NCI-H1694 treated with DMSO at 0.1 percent for 48 hours (cell line): ENCODE data around the gene ACADS.
"Not testable (repeated sequence)": the region's sequence is repeated elsewhere in the genome, so short reads cannot be mapped to it uniquely, and the experiment has no call there.

ENCODE experiments used
- DNase-seq: peaks from one replicate; lab custom pipeline; 2025; lab: John Stamatoyannopoulos, UW

The ACADS gene

DNA sequence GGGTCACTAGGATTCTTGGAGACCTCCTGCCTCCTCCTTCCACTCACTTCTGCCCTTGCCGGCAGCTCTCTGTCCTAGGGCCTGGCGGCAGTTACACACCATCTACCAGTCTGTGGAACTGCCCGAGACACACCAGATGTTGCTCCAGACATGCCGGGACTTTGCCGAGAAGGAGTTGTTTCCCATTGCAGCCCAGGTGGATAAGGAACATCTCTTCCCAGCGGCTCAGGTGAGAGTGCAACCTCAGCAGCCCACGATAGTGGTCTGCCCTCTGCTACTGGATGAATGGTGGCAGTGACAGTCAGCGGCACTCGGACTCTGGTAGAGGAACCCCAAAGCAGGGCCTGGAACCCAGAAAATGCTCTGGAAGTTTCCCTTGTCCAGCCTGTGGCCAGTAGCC is 1.3 kb downstream of the ACADS start:
- no peak for DNase-seq

DNA sequence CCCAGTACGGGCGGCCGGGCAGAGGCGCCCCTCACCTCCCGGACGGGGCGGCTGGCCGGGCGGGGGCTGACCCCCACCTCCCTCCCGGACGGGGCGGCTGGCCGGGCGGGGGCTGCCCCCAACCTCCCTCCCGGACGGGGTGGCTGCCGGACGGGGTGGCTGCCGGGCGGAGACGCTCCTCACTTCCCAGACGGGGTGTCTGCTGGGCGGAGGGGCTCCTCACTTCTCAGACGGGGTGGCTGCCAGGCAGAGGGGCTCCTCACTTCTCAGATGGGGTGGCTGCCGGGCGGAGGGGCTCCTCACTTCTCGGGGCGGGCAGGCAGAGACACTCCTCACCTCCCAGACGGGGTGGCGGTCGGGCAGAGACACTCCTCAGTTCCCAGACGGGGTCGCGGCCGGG is 6.6 kb downstream of the ACADS start:
- not testable (repeated sequence) for DNase-seq

- no peak for DNase-seq
These were observed 7.9 kb downstream of the ACADS start for GRCh38 chr12:120733574-120733973.

DNA sequence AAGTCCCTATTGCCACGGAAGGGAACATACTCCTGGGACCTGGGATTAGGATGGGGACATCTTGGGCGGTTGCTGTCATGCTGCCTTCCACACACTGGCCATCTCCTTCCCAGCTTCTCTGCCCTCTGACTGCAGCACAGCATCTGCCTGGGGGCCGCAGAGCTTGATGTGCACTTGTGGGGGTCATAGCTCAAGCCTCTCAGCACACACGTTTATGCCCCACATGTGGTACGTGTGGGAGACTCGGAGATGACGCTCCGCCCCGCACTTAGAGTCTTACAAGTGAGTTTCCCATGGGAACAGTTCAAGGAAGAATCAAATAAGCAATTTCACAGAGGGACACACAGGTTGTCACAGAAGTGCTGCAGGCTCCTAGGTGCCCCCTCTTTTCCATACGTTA is 8.6 kb downstream of the ACADS start:
- DNase-seq = no peak

DNA sequence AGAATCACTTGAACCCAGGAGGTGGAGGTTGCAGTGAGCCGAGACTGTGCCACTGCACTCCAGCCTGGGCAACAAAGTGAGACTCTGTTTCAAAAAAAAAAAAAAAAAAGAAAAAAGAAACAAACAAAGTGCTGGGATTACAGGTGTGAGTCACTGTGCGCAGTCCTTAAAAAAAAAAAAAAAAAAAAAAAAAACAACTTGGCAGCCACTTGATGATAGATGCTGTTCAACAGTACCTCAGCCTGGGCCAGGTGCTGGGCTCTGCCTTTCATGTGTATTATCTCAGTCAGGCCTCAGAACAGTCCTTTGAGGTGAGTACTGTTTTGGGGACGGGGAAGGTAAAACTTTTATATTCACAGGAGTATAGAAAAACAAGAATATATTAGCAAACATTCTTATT is 9.6 kb downstream of the ACADS start:
- no peak for DNase-seq

GRCh38 chr12:120736404-120737331 is 11.0 kb downstream of the ACADS start:
- DNase-seq = no peak

DNA sequence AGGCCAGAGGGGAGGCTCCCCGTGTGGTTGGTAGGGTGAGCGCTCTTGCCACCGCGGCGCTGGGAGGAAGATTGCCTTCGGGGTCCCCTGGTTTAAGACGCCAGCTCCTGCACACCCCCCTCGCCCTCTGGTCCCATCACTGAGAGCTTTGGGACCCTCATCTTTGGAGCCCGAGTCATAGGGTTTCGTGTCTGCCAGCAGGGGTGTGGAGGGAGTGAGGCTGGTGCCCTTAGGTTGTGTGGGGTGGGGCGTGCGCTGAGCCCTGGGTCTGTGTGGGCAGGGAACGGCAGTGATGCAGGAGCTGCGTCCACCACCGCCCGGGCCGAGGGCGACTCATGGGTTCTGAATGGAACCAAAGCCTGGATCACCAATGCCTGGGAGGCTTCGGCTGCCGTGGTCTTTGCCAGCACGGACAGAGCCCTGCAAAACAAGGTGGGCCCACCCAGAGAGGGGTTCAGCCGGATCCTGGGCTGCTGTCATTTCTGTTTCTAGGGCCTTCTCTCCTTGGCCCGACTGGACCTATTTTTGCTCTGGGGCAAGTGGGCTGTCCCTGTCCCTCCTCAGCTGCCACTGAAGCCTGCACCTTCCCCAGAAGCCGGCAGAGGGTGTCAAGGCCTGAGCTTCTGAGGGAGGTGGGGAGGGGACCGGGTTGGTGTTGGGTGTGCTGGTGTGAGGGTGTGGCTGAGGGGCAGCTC is 12.1 kb downstream of the ACADS start:
- DNase-seq = no peak

DNA sequence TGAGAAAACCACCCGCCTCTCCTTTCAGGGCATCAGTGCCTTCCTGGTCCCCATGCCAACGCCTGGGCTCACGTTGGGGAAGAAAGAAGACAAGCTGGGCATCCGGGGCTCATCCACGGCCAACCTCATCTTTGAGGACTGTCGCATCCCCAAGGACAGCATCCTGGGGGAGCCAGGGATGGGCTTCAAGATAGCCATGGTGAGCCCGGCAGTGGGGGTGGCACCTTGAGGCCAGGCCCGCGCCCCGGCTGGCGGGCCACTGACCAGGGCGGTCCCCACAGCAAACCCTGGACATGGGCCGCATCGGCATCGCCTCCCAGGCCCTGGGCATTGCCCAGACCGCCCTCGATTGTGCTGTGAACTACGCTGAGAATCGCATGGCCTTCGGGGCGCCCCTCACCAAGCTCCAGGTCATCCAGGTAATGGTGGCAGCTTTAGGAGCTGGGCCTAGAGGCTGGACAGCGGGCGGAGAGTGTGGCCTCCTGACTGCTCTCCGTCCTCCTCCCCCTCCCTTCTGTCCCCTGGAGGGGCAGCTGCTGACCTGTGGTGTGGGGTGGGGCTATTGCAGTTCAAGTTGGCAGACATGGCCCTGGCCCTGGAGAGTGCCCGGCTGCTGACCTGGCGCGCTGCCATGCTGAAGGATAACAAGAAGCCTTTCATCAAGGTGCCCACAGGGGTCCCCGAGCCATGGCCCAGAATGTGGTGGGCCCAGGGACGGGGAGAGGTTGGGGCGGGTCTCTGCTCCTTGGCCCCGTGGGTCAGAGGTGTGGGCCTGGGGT is 12.8 kb downstream of the ACADS start:
- no peak for DNase-seq

GRCh38 chr12:120739031-120739762 is 13.6 kb downstream of the ACADS start:
- no peak for DNase-seq

DNA sequence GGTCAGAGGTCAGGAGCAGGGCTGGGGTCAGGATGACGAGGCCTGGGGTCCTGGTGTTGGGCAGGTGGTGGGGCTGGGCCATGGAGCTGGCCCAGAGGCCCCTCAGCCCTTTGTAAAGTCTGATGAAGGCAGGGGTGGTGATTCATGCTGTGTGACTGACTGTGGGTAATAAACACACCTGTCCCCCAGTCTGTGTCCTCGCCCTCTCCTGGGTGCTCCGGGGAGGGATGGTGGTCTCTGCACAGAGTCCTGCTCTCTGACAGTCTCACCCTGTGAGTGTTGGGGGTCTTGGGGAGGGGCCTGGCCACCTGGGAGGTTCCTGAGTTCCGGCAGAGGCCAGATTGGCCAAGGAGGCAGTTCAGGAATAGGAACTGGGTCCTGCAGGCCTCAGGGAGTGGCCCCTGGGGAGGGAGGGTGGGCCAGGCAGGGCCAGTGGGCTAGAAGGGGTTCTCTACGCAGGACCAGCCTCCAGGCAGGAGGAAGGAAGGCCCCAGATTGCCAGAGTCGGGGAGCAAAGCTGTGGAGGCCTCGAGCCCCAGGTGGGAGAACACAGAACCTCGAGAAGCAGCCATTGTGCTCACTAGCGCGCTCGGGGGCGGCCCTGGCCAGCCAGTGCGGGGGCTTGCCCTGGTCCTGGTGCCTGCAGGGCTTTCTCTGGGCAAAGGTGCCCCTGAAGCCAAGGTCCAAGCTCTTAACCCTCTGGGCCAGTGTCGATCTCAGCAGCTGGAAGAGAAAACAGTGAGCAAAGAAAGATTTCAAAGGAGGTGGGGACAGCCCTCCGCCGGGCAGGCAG is 14.4 kb downstream of the ACADS start:
- no peak for DNase-seq

DNA sequence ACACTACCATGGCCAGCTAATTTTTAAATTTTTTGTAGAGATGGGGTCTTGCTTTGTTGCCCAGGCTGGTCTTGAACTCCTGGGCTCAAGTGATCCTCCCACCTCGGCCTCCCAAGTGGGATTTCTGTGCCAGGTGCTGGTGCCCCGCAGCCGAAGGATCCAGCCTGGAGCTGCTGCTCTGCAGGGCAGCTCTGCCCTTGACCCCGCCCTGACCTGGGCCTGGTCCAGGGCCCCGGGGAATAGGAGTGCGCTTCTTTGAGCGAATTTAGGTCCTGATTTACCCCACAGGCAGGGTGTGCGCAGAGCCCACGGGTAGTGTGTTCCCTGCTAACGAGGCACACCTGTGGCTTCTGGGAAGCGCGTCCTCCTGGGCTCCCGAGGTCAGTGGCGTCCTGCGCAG is 15.2 kb downstream of the ACADS start:
- DNase-seq = no peak

GRCh38 chr12:120741476-120742421 is 16.1 kb downstream of the ACADS start:
- no peak for DNase-seq

DNA sequence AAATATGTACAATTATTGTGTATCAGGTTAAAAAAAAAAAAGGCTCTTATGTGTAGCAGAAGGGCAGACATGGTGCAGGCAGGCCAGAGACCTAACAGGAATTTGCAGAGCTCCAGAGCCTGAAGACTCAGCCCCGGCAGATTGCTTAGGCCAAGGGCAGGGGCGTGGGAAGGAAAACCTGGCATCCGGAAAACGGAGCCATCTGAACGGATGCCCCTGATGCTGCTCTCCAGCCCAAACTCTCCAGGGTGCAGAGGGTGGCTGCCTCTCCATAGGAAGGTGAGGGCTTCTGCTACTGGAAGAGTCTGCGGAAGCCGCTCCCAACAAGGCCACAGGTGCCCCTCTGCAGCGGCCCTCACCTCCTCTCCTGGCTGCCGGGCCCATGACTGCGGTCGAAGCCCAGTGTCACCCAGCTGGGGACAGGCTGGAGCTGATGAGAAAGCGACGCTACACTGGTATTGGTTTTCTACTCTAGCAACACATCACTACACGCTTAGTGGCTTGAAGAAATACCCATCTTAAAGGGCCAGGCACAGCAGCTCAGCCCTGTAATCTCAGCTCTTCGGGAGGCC is 19.4 kb downstream of the ACADS start:
- DNase-seq = no peak

GRCh38 chr12:120748242-120748641 is 22.6 kb downstream of the ACADS start:
- DNase-seq = no peak

DNA sequence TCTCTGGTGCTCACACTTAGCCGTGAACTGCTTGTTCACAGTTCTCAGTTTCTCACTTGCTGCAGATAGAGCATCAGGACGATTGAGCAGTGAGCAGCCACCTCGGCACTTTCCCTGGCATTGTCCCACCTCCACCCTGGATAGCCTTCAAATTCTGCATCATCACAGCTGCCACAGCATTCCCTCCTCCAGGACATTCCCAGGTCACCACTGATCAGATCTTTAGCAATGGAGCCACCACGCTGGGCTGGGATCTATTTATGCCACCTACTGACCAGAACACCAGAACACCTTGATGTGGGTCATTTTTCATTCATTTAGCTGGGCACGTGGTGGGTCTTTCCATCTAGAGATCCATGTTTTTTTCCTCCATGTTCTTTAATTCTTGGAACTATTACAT is 23.6 kb downstream of the ACADS start:
- DNase-seq = no peak

- DNase-seq = no peak
These were observed 25.2 kb downstream of the ACADS start for GRCh38 chr12:120750806-120751205.

- no peak for DNase-seq
These were observed 25.8 kb downstream of the ACADS start for GRCh38 chr12:120751389-120751788.

- DNase-seq = no peak
These were observed 29.2 kb downstream of the ACADS start for GRCh38 chr12:120754792-120755191.

GRCh38 chr12:120755269-120755668 is 29.6 kb downstream of the ACADS start:
- DNase-seq = no peak
